GM19035 (cell line): Measurements from ENCODE around the gene SETD1A.
"Not testable (repeated sequence)": the region's sequence is repeated elsewhere in the genome, so short reads cannot be mapped to it uniquely, and the experiment has no call there.

Experiments
- ATAC-seq: cut with Tn5 transposase; IDR thresholded peaks from one replicate; pipeline ENCODE4 v1.9.1; 2021; ENCODE audit not compliant: unreplicated experiment

SETD1A gene

DNA sequence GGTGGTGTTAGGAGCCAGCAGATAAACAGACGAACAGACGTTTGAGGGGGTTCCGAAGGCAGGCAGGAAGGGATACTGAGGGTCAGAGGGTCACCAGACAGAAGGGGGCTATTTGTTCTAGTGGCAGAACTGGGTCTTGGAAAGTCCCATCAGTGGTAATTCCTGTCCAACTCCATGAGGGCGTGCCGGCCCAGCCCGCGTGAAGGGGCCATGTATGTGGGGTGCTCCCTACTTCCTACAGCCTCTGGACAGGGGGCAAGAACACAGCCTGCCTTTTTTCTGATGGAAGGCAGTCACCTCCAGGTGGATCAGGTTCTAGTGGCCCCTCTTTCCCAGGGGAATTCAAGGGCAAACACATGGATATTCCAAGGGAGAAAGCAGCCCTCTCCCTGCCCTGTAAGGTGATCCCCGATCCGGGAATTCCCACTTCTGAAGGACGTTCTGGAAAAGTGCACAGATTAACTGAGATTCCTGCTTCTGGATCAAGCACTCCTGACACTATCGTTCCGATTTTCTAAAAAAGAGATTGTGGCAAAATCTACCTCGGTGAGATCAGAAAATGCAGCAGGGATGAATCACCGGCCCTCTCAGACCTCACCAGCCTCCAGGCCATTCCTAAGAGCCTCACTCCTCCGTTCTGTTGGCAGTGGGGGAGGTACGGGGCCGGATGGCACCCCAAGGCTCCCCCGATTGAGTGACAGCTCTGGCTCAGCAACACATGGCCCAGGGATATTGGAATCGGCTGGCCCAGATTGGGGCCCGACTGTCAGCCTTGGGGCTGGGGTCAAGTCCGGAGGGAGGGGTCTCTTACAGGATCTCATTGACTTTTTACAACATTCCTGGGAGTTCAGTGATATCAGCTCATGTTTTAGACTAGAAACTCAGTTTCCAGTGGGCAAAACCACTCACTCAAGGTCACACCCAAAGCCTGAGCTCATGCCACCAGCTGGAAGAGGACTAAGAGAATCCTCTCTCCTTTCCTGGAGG lies 40.5 kb downstream of the SETD1A start:
- ATAC-seq = no peak

DNA sequence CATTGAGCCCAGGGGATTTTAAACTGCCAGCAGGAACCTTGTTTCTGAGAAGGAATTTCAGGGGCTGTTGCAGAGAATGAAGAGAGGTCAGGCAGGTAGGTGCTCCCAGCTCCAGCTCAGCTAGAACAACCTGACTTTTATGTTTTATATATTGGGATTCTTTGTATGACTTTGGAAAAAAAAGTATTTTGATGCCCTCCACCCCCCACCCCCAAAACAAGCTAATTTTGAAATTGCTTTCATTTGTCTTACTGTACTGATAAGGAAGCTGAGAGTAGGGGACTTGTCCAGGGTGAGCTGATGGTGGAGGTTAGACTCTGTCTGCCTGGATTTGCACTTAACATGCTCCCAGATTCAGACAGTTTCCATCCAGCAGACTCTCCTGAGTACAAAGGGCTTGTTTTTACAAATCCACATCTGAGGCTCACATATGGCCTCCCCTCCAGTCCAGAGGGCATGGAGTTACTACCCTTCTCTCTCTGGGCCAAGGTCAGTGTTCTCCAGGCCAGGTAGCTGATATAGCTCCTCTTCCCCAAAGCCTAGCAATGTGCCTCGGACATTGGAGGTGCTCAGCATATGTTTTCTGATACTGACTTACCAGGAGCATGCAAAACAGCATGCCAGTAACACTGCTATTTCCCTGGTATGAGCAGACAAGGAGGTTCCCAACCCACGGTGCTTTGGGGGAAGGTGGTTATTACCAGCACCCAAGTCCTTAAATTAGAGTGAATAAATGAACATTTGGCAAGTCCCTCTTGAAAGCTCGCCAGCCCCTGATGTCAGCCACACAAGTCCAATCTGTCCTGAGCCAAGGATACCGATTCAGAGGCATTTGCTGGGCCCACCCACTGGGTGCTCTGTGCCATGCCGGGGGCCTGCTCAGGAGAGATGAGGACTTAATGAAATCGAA lies 41.6 kb downstream of the SETD1A start:
- ATAC-seq = no peak

DNA sequence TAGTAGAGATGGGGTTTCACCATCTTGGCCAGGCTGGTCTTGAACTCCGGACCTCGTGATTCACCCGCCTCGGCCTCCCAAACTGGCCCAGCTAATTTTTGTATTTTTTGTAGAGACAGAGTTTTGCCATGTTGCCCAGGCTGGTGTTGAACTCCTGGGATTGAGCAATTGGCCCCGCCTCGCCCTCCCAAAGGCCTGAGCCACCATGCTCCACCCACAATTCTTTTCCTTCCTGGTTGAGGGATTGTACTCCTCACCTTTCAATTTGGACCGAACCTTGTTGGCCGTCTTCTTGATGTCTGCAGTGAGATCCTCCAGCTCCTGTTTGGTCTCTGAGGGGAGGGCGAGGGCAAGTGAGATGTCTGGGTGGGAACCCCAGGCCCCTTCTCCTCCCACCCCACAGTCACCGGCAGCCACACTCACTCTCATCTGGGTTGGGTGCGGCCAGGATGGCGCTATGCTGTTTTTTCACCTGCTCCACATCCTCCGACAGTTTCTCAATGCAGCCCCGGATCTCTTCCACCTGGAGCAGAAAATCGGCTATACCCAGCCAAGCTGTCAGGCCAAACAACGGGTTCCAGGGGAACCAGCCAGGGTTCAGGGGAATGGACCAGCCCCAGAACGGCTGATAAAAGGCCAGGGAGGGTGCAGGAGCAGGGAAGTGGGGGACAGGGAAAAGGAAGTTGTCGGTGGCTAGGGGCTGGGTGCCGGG lies 43.3 kb downstream of the SETD1A start:
- no peak for ATAC-seq

GRCh38 chr16:31001507-31002249 lies 44.1 kb downstream of the SETD1A start:
- no peak for ATAC-seq

- ATAC-seq = no peak
These were observed 44.7 kb downstream of the SETD1A start for GRCh38 chr16:31002250-31002700.

DNA sequence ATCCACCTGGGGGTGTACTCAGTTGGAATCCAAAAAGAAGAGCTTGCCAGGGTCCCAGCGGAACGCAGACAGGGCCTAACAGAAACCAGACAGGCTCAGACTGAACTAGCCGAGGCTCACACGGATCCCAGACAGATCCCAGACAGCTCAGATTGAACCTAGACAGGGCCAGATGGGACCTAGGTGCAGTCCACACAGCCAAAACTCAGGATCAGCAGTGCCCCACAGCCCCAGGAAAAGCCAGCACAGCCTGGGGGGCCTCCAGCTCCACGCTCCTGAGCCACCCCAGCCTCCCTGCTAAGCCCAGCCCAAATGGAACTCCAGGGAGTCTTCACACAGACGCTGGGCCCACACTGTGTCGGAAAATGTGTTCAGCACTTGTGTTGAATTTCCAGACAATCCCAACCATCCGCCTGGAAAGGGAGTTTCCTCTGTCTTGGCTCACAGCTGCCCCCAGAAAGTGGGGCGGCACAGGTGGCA lies 45.3 kb downstream of the SETD1A start:
- no peak for ATAC-seq

DNA sequence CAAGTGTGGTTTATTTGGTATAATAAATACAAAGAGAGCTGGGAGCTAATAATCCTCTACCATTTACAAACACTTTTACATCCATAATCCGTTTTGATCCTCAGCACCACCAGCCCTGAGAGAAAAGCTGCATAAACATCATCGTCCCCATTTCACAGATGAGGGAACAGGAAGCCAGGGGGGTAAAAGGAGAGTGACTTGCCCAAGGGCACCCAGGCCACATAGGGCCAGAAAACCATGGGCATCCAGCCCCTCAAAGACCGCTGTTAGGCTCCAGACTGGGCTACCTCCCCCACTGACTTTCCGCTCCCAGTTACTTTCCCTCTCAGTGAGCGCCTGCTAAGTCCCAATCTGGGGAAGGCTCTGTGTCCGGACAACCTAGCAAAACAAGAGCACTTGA lies 46.2 kb downstream of the SETD1A start:
- ATAC-seq = no peak

GRCh38 chr16:31004658-31005057 lies 47.1 kb downstream of the SETD1A start:
- no peak for ATAC-seq

DNA sequence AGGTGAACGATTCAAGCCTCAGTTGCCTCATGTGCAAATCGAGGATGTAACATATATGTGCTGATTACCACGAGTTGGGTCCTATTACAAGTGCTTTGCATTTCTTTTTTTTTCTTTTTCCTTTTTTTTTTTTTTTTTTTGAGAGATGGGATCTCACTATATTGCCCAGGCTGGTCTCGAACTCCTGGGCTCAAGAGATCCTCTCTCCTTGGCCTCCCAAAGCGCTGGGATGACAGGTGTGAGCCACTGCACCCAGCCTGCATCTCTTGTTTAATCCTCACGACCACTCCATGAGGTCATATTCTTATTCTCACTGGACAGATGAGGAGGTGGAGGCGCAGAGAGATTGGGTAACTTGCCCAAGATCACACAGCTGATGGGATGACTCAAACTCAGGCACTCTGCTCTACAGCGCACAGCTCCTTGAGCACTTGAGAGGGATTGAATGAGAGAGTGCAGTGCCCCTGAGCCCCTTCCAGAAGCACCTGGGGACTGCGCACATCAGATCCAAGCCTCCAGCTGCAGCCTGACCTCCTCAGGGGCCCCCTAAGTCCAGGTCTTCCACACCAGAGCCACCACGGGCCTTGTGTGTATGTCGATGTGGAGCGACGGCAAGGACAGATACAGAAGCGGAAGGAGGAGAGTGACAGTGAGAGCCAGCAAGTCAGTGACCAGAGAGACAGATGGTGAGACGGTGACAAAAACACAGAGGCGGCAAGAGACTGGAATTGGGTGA lies 48.0 kb downstream of the SETD1A start:
- ATAC-seq = no peak

GRCh38 chr16:31006086-31006385 lies 48.5 kb downstream of the SETD1A start:
- ATAC-seq = no peak

DNA sequence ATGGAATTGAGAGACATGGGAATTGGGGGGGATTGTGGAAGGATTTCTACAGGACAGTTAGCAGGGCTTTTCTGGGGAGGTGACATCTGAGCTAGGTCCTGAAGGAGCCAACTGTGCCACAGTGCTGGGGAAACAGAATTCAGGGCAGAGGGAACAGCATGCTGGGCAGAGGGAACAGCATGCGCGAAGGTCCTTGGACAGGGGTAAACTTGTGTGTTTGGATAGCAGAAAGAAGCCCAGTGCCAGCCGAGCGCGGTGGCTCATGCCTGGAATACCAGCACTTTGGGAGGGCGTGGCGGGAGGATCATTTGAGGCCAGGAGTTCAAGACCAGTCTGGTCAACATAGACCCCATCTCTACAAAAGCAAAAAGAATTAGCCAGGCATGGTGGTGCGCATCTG lies 49.0 kb downstream of the SETD1A start:
- no peak for ATAC-seq

- ATAC-seq = no peak
These were observed 50.1 kb downstream of the SETD1A start for GRCh38 chr16:31007684-31008083.

GRCh38 chr16:31008149-31008548 lies 50.6 kb downstream of the SETD1A start:
- no peak for ATAC-seq

- ATAC-seq = no peak
These were observed 51.0 kb downstream of the SETD1A start for GRCh38 chr16:31008551-31008950.

- ATAC-seq = no peak
These were observed 51.6 kb downstream of the SETD1A start for GRCh38 chr16:31009120-31009519.

DNA sequence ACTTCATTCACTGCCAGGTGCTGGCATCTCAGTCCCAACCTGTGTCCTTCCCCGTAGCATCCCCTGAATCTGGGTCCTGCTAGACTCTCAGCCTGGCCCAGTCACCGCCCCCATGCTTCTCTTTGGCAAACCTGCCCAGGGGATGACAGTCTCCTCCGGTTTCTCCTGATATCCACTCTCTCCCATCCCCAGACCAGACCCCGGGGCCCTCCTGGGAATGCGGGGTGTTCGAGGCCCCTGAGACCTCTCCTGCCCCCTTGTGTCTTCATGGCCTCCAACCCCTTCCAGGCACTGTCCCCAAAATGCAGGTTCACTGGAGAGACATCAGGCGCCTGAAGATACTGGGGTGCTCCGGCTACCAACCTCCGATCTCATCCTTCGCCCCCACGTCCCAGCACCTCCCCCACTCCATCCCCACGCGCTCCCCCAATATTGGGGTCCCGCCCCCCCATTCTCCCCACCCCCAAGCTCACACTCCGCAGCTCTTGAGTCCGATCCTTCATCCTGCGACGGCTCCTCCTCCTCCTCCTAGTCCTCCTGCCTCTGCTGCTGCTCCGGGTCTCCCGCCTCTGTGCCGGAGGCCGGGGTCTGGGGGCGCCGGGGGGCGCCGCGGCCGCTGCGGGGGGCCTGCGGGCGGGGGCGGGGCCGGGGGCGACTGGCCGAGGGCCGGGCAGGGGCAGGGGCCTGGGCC lies 52.5 kb downstream of the SETD1A start:
- no peak for ATAC-seq

DNA sequence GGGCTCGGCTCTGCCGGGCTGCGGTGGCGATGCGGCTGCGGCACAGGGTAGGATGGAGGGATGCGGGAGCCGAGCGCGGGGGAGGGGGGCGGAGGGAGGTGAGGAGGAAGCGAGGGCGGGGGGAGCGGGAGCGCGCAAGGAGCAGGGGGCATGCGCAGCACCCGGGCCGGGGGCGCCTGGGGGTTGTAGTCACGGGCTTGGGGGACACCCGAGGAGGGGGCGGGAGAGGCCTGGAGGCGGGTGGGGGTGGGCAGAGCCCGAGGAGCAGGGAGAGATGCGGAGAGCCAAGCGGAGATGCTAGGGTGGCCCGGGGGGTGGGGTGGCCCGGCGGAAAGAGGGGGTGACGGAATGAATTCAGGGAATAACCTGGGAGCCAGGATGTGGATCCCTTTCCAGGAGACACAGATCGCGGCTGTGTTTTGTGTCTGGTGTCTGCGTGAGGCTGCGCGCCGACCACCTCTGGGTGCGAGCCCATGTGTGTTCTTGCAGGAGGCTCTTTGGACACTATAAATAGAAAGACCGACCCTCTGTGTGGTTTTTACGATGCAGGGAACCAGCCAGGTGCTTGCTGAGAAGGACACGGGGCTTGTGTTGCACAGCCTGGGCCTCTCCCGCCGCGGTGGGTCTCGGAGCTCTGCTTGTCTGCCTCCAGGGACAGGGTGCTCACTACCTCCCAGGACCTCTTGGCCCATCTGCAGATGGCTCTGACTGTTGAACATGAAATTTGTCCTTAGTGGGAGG lies 53.2 kb downstream of the SETD1A start, which contains the start of gene STX1B:
STX1B (minus strand) TSS at position 54 of the 741 bp plus-strand sequence. CDS start 242 bp downstream, outside the sequence.
- no peak for ATAC-seq

DNA sequence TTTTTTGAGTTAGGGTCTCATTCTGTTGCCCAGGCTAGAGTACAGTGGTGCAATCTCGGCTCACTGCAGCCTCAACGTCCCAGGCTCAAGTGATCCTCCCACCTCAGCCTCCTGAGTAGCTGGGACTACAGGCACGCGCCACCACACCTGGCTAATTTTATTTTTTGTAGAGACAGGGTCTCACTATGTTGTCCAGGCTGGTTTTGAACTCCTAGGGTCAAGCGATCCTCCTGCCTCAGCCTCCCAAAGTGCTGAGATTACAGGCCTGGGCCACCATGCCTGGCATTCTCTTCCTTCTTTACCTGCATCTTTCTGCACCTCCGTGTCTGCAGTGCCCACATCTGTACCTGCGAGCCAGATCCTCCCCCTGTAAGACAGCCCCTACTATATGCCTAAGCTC lies 54.3 kb downstream of the SETD1A start:
- not testable (repeated sequence) for ATAC-seq
